Caco-2 (cell line): Measurements from ENCODE around the gene SVIP. TPM values are rescaled to one million over a fixed set of nuclear protein-coding genes. Genes with fewer than 3 reads are reported as not detected.

ENCODE experiments used
- Bru-seq: library from RNA; stranded (reverse); fragments of 400-500 nt; gene quantifications from one replicate; lab custom pipeline; 2021; lab: Mats Ljungman, UMichigan
- BruChase-seq, 2 experiments: library from RNA; stranded (reverse); fragments of 400-500 nt; gene quantifications; one replicate each; lab custom pipeline; 2021; lab: Mats Ljungman, UMichigan
- BruUV-seq: library from RNA; stranded (reverse); fragments of 400-500 nt; replicated peaks from 2 replicates; lab custom pipeline; 2021; lab: Mats Ljungman, UMichigan
- CTCF ChIA-PET: fragments of 300-600 bp; sonication (Branson Sonifier 250); formaldehyde crosslinking; loops from one replicate; lab custom pipeline; 2022; ENCODE audit warnings: antibody characterized with exemption; lab: Charles Lee
- POLR2A ChIA-PET: fragments of 300-600 bp; sonication (Branson Sonifier 250); formaldehyde crosslinking; loops from one replicate; lab custom pipeline; 2022; ENCODE audit warnings: antibody characterized with exemption; lab: Charles Lee
- DNase-seq, 2 experiments: peaks; one replicate each; pipeline versions ENCODE4 v3.0.0 to v3.0.0-alpha.2; 2020 to 2022
- H3K27me3 ChIP-seq: replicated peaks from 2 replicates; pipeline ENCODE4 v1.6.0; 2011; ENCODE audit warnings: low read length; ENCODE audit not compliant: control insufficient read depth, insufficient read depth
- H3K36me3 ChIP-seq: 2 replicates; pipeline ENCODE4 v1.5.1; 2011; ENCODE audit warnings: low read length; ENCODE audit not compliant: control insufficient read depth, insufficient read depth
- H3K4me1 ChIP-seq: fragments of 250-450 bp; sonication (Bioruptor Pico); 2 replicates; pipeline ENCODE4 v1.5.1; 2020; ENCODE audit warnings: mild to moderate bottlenecking
- H3K4me3 ChIP-seq: 2 replicates; pipeline ENCODE4 v1.5.1; 2011; ENCODE audit warnings: low read depth, mild to moderate bottlenecking, control low read depth, low read length
- H3K9me3 ChIP-seq: fragments of 250-450 bp; sonication (Bioruptor Pico); 2 replicates; pipeline ENCODE4 v1.5.1; 2020; ENCODE audit warnings: mild to moderate bottlenecking, moderate library complexity
- H3K27ac Mint-ChIP-seq: one replicate; pipeline ENCODE4 v1.8.0; 2022; ENCODE audit warnings: mixed read lengths; ENCODE audit not compliant: unreplicated experiment
- H3K27me3 Mint-ChIP-seq: one replicate; pipeline ENCODE4 v1.8.0; 2022; ENCODE audit warnings: mixed read lengths; ENCODE audit not compliant: insufficient read depth, unreplicated experiment
- H3K36me3 Mint-ChIP-seq: one replicate; pipeline ENCODE4 v1.8.0; 2022; ENCODE audit warnings: mild to moderate bottlenecking, mixed read lengths; ENCODE audit not compliant: insufficient read depth, unreplicated experiment
- H3K4me1 Mint-ChIP-seq: one replicate; pipeline ENCODE4 v1.8.0; 2022; ENCODE audit warnings: low read depth, mixed read lengths; ENCODE audit not compliant: unreplicated experiment
- H3K4me3 Mint-ChIP-seq: one replicate; pipeline ENCODE4 v1.8.0; 2022; ENCODE audit warnings: mild to moderate bottlenecking, moderate library complexity, mixed read lengths; ENCODE audit not compliant: unreplicated experiment
- H3K9me3 Mint-ChIP-seq: one replicate; pipeline ENCODE4 v1.8.0; 2022; ENCODE audit warnings: mixed read lengths; ENCODE audit not compliant: unreplicated experiment
- intact Hi-C: fragments of 100-400 bp; cut with micrococcal nuclease; formaldehyde crosslinking; loops from one replicate; pipeline ENCODE4 v1.10.0; 2022; ENCODE audit not compliant: unreplicated experiment
- long read RNA-seq: library from polyadenylated mRNA; stranded (forward); transcript quantifications from one replicate; pipeline ENCODE4 v2.0.0, GENCODE V29; 2022
- total RNA-seq: library from RNA; stranded (reverse); gene quantifications from 2 replicates; pipeline ENCODE4 v1.2.3, GENCODE V29; 2022
- TF ChIP-seq, protein P1 (sequence below), 2 experiments: fragments of 200-600 bp in 1 of 2; IDR thresholded peaks; 1 replicate in 1 of 2; 2 replicates in 1 of 2; pipeline versions ENCODE4 v1.5.1 to v1.8.0; 2011 to 2022; ENCODE audit warnings: antibody characterized with exemption in 1 of 2, control low read depth in 1 of 2, inconsistent platforms in 1 of 2, low read depth in 1 of 2, low read length in 1 of 2, mild to moderate bottlenecking in 1 of 2, moderate library complexity in 1 of 2; ENCODE audit not compliant: insufficient read depth in 1 of 2, severe bottlenecking in 1 of 2, unreplicated experiment in 1 of 2

SVIP gene, protein sequence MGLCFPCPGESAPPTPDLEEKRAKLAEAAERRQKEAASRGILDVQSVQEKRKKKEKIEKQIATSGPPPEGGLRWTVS
- 19.6 and 21.0 TPM in 2 replicates for total RNA-seq
- percentile 69 among the genes with signal in this experiment for Bru-seq, nascent RNA
- BruChase-seq, experiment 1, labeled RNA remaining after a 2-hour chase = percentile 67 among the genes with signal in this experiment
- BruChase-seq, experiment 2, labeled RNA remaining after a 6-hour chase = percentile 84 among the genes with signal in this experiment
- long read RNA-seq, full-length matches to known transcripts = 64 of 69 reads
- long read RNA-seq, partial matches to known transcripts = 3 of 69 reads
- long read RNA-seq, other reads (novel, unspliced or antisense) = 2 of 69 reads

DNA sequence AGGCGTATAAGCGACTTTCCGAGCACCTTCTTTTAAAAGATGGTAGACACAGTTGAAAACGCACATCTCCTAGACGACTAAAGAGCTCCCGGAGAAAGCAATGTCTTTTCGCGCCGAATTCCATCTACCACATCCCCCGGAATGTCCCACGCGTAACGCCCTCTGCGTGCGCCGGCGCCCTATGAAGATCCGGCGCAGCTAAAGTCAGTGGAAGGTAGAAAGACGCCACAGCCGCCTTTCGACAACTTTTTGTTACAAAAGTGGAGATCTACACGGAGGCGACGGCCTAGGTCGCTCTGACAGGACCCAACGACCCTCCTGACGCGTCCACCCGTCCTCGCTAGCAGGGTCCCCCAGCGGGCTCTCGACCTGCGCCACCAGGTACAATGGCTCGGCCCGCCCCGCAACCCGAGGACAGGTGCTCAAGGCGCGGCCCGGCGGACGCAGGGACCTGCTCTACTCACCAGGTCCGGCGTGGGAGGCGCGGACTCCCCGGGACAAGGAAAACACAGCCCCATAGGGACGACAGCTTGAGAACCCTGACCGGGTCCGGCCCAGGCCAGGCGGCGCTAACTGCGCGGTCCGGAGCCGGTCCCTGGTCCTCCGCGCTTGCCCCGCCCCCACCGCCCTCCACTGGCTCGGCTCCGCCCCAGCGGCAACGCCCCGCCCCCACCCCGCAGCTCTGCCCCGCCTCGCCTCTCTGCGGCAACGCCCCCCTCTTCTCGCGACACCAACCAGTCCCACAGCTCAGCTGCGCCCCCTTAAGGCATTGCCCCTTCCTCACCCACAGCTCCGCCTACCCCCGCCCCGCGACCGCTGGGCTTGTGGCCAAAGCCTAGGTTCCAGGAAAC is at the start of gene SVIP:
SVIP (minus strand) TSS at position 571 of the 851 bp plus-strand sequence; CDS start at position 518, 53 bp downstream.
- Histone ChIP-seq H3K27me3 (no peaks in the 10 kb centered on the region), H3K36me3 (no peaks in the 10 kb centered on the region), H3K4me1 (peaks cover 14% of the 10 kb centered on the region), H3K9me3 (no peaks in the 10 kb centered on the region), H3K4me3 (peak within 1 kb of the TSS; percentile 92)
- CTCF ChIA-PET = interaction anchor here (0.6 to 1.4 kb wide), 8 partner anchors 9 to 204 kb away, joined by 3 to 9 read pairs (median 4); partner anchors contain the start of gene FANCF
- BruUV-seq = TSS peak; percentile 31
- Mint-ChIP-seq H3K4me1 (peaks cover 15% of the 10 kb centered on the region), H3K9me3 (no peaks in the 10 kb centered on the region), H3K27me3 (no peaks in the 10 kb centered on the region), H3K27ac (peak within 1 kb of the TSS; percentile 66), H3K4me3 (peak within 1 kb of the TSS; percentile 87), H3K36me3 (no peaks in the 10 kb centered on the region)
- POLR2A ChIA-PET = interaction anchor here (0.5 to 1.0 kb wide), 7 partner anchors 34 to 290 kb away, joined by 3 to 4 read pairs (median 3); partner anchors contain the start of gene FANCF
- TF ChIP-seq, protein P1, sequence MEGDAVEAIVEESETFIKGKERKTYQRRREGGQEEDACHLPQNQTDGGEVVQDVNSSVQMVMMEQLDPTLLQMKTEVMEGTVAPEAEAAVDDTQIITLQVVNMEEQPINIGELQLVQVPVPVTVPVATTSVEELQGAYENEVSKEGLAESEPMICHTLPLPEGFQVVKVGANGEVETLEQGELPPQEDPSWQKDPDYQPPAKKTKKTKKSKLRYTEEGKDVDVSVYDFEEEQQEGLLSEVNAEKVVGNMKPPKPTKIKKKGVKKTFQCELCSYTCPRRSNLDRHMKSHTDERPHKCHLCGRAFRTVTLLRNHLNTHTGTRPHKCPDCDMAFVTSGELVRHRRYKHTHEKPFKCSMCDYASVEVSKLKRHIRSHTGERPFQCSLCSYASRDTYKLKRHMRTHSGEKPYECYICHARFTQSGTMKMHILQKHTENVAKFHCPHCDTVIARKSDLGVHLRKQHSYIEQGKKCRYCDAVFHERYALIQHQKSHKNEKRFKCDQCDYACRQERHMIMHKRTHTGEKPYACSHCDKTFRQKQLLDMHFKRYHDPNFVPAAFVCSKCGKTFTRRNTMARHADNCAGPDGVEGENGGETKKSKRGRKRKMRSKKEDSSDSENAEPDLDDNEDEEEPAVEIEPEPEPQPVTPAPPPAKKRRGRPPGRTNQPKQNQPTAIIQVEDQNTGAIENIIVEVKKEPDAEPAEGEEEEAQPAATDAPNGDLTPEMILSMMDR (IDR thresholded peaks at IDR 0.05; ENCODE audit: insufficient read depth in 1 of 2, low read depth in 1 of 2, low read length in 1 of 2, severe bottlenecking in 1 of 2, unreplicated experiment in 1 of 2) = peak; percentile 46 to 93
- peak; percentile 96 to 97 for DNase-seq
- intact Hi-C loops = loop anchor here (1.0 to 5.0 kb wide), 3 partner anchors 159 to 492 kb away; partner anchors contain the start of genes FANCF and SLC17A6

DNA sequence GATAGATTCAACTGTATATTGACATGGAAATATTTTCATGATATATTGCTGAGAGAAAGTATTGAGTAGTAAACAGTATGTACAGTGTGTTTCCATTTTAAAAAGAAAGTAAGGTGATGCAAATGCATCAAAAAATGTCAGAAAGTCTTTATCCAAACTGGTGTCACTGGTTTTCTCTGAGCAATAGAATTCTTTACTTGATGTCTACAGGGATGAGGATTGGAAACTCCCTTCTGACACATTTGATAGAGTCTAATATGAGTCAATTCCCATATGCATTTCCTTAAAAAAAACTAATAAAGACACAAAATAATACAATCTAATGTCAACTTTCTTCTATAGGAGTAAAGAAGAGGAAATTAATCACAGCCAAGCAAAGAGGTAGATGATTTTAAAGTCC is 49.0 kb upstream of the SVIP start:
- DNase-seq = no peak
- TF ChIP-seq, protein P1 (IDR thresholded peaks at IDR 0.05; ENCODE audit: insufficient read depth in 1 of 2, low read depth in 1 of 2, low read length in 1 of 2, severe bottlenecking in 1 of 2, unreplicated experiment in 1 of 2) = no peak
- H3K27me3 Mint-ChIP-seq = no peaks in the 10 kb centered on the region
- intact Hi-C loops = loop anchor here (5.0 to 10.0 kb wide), 2 partner anchors 346 to 664 kb away; no protein-coding TSS in a partner anchor
- H3K27ac Mint-ChIP-seq = no peak overlapping the region
- ChIA-PET CTCF (no interaction called here), POLR2A (no interaction called here)
- H3K27me3 ChIP-seq = no peaks in the 10 kb centered on the region
- H3K36me3 Mint-ChIP-seq = no peaks in the 10 kb centered on the region
- H3K4me1 ChIP-seq = 0 out of 2 replicates have a peak, but pooled peaks cover 2% of the 10 kb centered on the region
- H3K9me3 ChIP-seq = no peaks in the 10 kb centered on the region
- no peak overlapping the region for H3K4me3 ChIP-seq
- H3K4me1 Mint-ChIP-seq = peaks cover 6% of the 10 kb centered on the region
- H3K9me3 Mint-ChIP-seq = no peaks in the 10 kb centered on the region
- no TSS peak for BruUV-seq
- no peak overlapping the region for H3K4me3 Mint-ChIP-seq
- H3K36me3 ChIP-seq = no peaks in the 10 kb centered on the region

DNA sequence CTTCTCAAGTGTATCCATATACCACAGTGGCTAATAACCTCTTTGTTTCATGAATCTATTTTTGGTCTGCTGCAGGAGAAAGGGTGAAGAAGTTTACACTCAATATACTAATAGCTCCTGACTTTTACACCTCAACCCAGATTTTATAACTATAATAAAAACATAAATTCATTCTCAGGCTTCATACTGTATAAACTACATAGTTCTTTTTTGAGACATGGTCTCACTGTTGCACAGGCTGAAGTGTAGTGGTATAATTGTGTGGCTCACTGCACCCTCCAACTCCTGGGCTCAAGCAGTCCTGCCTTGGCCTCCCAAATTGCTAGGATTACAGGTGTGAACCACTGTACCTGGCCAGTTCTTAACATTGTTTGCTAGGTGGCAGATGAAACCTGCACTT is 48.4 kb upstream of the SVIP start:
- intact Hi-C loops = loop anchor here (5.0 to 10.0 kb wide), 2 partner anchors 347 to 664 kb away; no protein-coding TSS in a partner anchor
- ChIA-PET CTCF (interaction anchor here (0.7 kb wide), 1 partner anchor 26 kb away, joined by 3 read pairs; no protein-coding TSS in a partner anchor), POLR2A (no interaction called here)
- Mint-ChIP-seq H3K27me3 (no peaks in the 10 kb centered on the region), H3K27ac (no peak overlapping the region), H3K36me3 (no peaks in the 10 kb centered on the region), H3K9me3 (no peaks in the 10 kb centered on the region), H3K4me1 (peaks cover 6% of the 10 kb centered on the region), H3K4me3 (no peak overlapping the region)
- Histone ChIP-seq H3K9me3 (no peaks in the 10 kb centered on the region), H3K4me1 (no peaks in the 10 kb centered on the region), H3K27me3 (no peaks in the 10 kb centered on the region), H3K4me3 (no peak overlapping the region), H3K36me3 (no peaks in the 10 kb centered on the region)
- DNase-seq = no peak
- no TSS peak for BruUV-seq
- TF ChIP-seq, protein P1 (IDR thresholded peaks at IDR 0.05; ENCODE audit: insufficient read depth in 1 of 2, low read depth in 1 of 2, low read length in 1 of 2, severe bottlenecking in 1 of 2, unreplicated experiment in 1 of 2) = no peak
